Brain microvascular endothelial cell (primary cell): ENCODE data around the gene NUTM2E.
"Not testable (repeated sequence)": the region's sequence is repeated elsewhere in the genome, so short reads cannot be mapped to it uniquely, and the experiment has no call there.

Source experiments
- DNase-seq: peaks from one replicate; pipeline ENCODE4 v3.0.0-alpha.2; 2020
- H3K27ac ChIP-seq: fragments of 250-450 bp; sonication (Bioruptor Pico); 2 replicates; pipeline ENCODE4 v1.5.1; 2020; ENCODE audit warnings: mild to moderate bottlenecking, moderate library complexity
- H3K27me3 ChIP-seq: fragments of 250-450 bp; sonication (Bioruptor Pico); replicated peaks from 2 replicates; pipeline ENCODE4 v1.5.1; 2020; ENCODE audit warnings: mild to moderate bottlenecking
- H3K36me3 ChIP-seq: fragments of 250-450 bp; sonication (Bioruptor Pico); replicated peaks from 2 replicates; pipeline ENCODE4 v1.5.1; 2020; ENCODE audit warnings: mild to moderate bottlenecking
- H3K4me3 ChIP-seq: 2 replicates; pipeline ENCODE4 v1.5.1; 2011; ENCODE audit warnings: low read depth, mild to moderate bottlenecking, control low read depth, low read length, moderate library complexity
- CTCF ChIP-seq: IDR thresholded peaks from 2 replicates; pipeline ENCODE4 v1.5.1; 2011; ENCODE audit warnings: low read depth, mild to moderate bottlenecking, moderate library complexity, low read length, control low read depth, inconsistent platforms; ENCODE audit errors: missing control alignments
- in situ Hi-C: cut with HindIII; loops from 2 replicates; pipeline ENCODE4 v1.10.0; 2017; ENCODE audit warnings: low sequenced_read_pairs, low pct_ligation_motif_present

NUTM2E gene

GRCh38 chr10:79826496-79827215 is at the start of gene NUTM2E:
NUTM2E (plus strand) TSS chr10:79826739; CDS start chr10:79841741, 15,002 bp downstream.
- in situ Hi-C loops, H3K36me3 ChIP-seq, H3K27me3 ChIP-seq: not testable (repeated sequence)
- DNase-seq = peak; percentile 87
- Histone ChIP-seq H3K4me3 (peak within 1 kb of the TSS; percentile 58), H3K27ac (peak within 1 kb of the TSS; percentile 86)

GRCh38 chr10:79777997-79778396 is 48.5 kb upstream of the NUTM2E start:
- H3K27ac ChIP-seq, DNase-seq, H3K36me3 ChIP-seq, in situ Hi-C loops, H3K4me3 ChIP-seq, H3K27me3 ChIP-seq: not testable (repeated sequence)

- H3K4me3 ChIP-seq, H3K27ac ChIP-seq, H3K36me3 ChIP-seq, in situ Hi-C loops, H3K27me3 ChIP-seq: not testable (repeated sequence)
- peak; percentile 64 for TF ChIP-seq CTCF
- peak; percentile 74 for DNase-seq
These were observed 47.1 kb upstream of the NUTM2E start for GRCh38 chr10:79779310-79779938.

- DNase-seq, H3K27me3 ChIP-seq, H3K36me3 ChIP-seq, in situ Hi-C loops, H3K4me3 ChIP-seq, H3K27ac ChIP-seq: not testable (repeated sequence)
These were observed 46.5 kb upstream of the NUTM2E start for GRCh38 chr10:79779992-79780391.

- in situ Hi-C loops, H3K36me3 ChIP-seq, H3K27ac ChIP-seq, H3K27me3 ChIP-seq, H3K4me3 ChIP-seq, DNase-seq: not testable (repeated sequence)
These were observed 45.0 kb upstream of the NUTM2E start for GRCh38 chr10:79781584-79781983.

- DNase-seq = peak; percentile 9
- in situ Hi-C loops, H3K36me3 ChIP-seq, H3K27me3 ChIP-seq, H3K4me3 ChIP-seq, H3K27ac ChIP-seq: not testable (repeated sequence)
These were observed 39.0 kb upstream of the NUTM2E start for GRCh38 chr10:79787455-79787952.

GRCh38 chr10:79789351-79789750 is 37.2 kb upstream of the NUTM2E start:
- H3K27ac ChIP-seq, H3K36me3 ChIP-seq, DNase-seq, H3K27me3 ChIP-seq, in situ Hi-C loops, H3K4me3 ChIP-seq: not testable (repeated sequence)

- DNase-seq, in situ Hi-C loops, H3K4me3 ChIP-seq, H3K27me3 ChIP-seq, H3K27ac ChIP-seq, H3K36me3 ChIP-seq: not testable (repeated sequence)
These were observed 34.5 kb upstream of the NUTM2E start for GRCh38 chr10:79791906-79792517.

GRCh38 chr10:79799337-79799736 is 27.2 kb upstream of the NUTM2E start:
- DNase-seq, H3K36me3 ChIP-seq, H3K4me3 ChIP-seq, in situ Hi-C loops, H3K27me3 ChIP-seq, H3K27ac ChIP-seq: not testable (repeated sequence)

- H3K27me3 ChIP-seq, H3K4me3 ChIP-seq, in situ Hi-C loops, H3K27ac ChIP-seq, H3K36me3 ChIP-seq, DNase-seq: not testable (repeated sequence)
These were observed 20.7 kb upstream of the NUTM2E start for GRCh38 chr10:79805857-79806256.

- DNase-seq, H3K36me3 ChIP-seq, H3K27ac ChIP-seq, in situ Hi-C loops, H3K27me3 ChIP-seq, H3K4me3 ChIP-seq: not testable (repeated sequence)
These were observed 14.6 kb upstream of the NUTM2E start for GRCh38 chr10:79811895-79812294.

- H3K27ac ChIP-seq, H3K36me3 ChIP-seq, DNase-seq, in situ Hi-C loops, H3K27me3 ChIP-seq, H3K4me3 ChIP-seq: not testable (repeated sequence)
These were observed 10.2 kb upstream of the NUTM2E start for GRCh38 chr10:79816290-79816689.

GRCh38 chr10:79823387-79823786 is 3.2 kb upstream of the NUTM2E start:
- H3K4me3 ChIP-seq, in situ Hi-C loops, H3K36me3 ChIP-seq, H3K27me3 ChIP-seq, H3K27ac ChIP-seq, DNase-seq: not testable (repeated sequence)
